Neural cell (in vitro differentiated cells): ENCODE results near the gene DRD4.

ENCODE experiments used
- EZH2 ChIP-seq: fragments of 200-600, 300-800 bp; shearing (Covaris generic), sonication (generic); IDR thresholded peaks from 2 replicates; pipeline ENCODE4 v1.6.1; 2014; ENCODE audit warnings: antibody characterized with exemption, low read length, borderline replicate concordance, mild to moderate bottlenecking; ENCODE audit not compliant: insufficient read depth, poor library complexity, severe bottlenecking
- MXI1 ChIP-seq: fragments of 450-650 bp; conservative IDR thresholded peaks from 2 replicates; pipeline ENCODE4 v1.6.1; 2014; ENCODE audit warnings: antibody characterized with exemption, mild to moderate bottlenecking; ENCODE audit not compliant: poor library complexity, severe bottlenecking
- POLR2AphosphoS5 ChIP-seq: IDR thresholded peaks from 2 replicates; pipeline ENCODE4 v1.6.1; 2012
- RAD21 ChIP-seq: fragments of 450-650 bp; conservative IDR thresholded peaks from 2 replicates; pipeline ENCODE4 v1.6.1; 2014; ENCODE audit warnings: antibody characterized with exemption, mild to moderate bottlenecking, moderate library complexity
- SMC3 ChIP-seq: fragments of 450-650 bp; conservative IDR thresholded peaks from 2 replicates; pipeline ENCODE4 v1.6.1; 2014; ENCODE audit warnings: antibody characterized with exemption, mild to moderate bottlenecking, moderate library complexity; ENCODE audit not compliant: poor library complexity
- TF ChIP-seq, protein P1 (sequence below): fragments of 450-650 bp; IDR thresholded peaks from 2 replicates; pipeline ENCODE4 v1.5.1; 2014; ENCODE audit warnings: antibody characterized with exemption, mild to moderate bottlenecking, moderate library complexity; ENCODE audit not compliant: poor library complexity, severe bottlenecking
- TF ChIP-seq, protein P2 (sequence below): IDR thresholded peaks from 2 replicates; pipeline ENCODE4 v1.6.1; 2012; ENCODE audit warnings: borderline replicate concordance

DNA sequence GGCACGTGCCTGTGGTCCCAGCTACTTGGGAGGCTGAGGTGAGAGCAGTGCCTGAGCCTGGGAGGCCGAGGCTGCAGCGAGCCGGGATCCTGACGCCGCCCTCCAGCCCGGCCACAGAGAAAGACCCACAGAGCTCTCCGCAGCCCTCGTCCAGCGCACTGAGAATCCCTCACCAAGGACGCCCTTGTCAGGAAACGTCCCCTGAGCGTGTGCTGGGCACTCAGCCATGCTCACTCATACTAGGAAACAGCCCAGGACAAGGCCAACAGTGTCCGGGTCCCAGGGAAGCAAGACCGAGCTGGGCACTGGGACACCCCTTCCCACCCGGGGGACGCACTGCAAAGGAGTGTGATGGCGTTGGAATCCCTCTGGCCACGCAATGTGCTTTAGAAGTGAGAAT is 43.4 kb downstream of the DRD4 start:
- TF ChIP-seq RAD21, result no peak
- TF ChIP-seq, protein P1, sequence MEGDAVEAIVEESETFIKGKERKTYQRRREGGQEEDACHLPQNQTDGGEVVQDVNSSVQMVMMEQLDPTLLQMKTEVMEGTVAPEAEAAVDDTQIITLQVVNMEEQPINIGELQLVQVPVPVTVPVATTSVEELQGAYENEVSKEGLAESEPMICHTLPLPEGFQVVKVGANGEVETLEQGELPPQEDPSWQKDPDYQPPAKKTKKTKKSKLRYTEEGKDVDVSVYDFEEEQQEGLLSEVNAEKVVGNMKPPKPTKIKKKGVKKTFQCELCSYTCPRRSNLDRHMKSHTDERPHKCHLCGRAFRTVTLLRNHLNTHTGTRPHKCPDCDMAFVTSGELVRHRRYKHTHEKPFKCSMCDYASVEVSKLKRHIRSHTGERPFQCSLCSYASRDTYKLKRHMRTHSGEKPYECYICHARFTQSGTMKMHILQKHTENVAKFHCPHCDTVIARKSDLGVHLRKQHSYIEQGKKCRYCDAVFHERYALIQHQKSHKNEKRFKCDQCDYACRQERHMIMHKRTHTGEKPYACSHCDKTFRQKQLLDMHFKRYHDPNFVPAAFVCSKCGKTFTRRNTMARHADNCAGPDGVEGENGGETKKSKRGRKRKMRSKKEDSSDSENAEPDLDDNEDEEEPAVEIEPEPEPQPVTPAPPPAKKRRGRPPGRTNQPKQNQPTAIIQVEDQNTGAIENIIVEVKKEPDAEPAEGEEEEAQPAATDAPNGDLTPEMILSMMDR, result no peak
- TF ChIP-seq SMC3, result no peak
- TF ChIP-seq MXI1, result no peak
- TF ChIP-seq POLR2AphosphoS5, result no peak
- TF ChIP-seq, protein P2, sequence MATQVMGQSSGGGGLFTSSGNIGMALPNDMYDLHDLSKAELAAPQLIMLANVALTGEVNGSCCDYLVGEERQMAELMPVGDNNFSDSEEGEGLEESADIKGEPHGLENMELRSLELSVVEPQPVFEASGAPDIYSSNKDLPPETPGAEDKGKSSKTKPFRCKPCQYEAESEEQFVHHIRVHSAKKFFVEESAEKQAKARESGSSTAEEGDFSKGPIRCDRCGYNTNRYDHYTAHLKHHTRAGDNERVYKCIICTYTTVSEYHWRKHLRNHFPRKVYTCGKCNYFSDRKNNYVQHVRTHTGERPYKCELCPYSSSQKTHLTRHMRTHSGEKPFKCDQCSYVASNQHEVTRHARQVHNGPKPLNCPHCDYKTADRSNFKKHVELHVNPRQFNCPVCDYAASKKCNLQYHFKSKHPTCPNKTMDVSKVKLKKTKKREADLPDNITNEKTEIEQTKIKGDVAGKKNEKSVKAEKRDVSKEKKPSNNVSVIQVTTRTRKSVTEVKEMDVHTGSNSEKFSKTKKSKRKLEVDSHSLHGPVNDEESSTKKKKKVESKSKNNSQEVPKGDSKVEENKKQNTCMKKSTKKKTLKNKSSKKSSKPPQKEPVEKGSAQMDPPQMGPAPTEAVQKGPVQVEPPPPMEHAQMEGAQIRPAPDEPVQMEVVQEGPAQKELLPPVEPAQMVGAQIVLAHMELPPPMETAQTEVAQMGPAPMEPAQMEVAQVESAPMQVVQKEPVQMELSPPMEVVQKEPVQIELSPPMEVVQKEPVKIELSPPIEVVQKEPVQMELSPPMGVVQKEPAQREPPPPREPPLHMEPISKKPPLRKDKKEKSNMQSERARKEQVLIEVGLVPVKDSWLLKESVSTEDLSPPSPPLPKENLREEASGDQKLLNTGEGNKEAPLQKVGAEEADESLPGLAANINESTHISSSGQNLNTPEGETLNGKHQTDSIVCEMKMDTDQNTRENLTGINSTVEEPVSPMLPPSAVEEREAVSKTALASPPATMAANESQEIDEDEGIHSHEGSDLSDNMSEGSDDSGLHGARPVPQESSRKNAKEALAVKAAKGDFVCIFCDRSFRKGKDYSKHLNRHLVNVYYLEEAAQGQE, result no peak
- no peak for TF ChIP-seq EZH2
